Epithelial cell of proximal tubule (primary cell): ENCODE results near the gene TMEM225B. TPM values are rescaled to one million over a fixed set of nuclear protein-coding genes. Genes with fewer than 3 reads are reported as not detected.
"Not testable (repeated sequence)": the region's sequence is repeated elsewhere in the genome, so short reads cannot be mapped to it uniquely, and the experiment has no call there.

ENCODE experiments used
- DNase-seq: peaks from one replicate; pipeline ENCODE4 v3.0.0-alpha.2; 2011; ENCODE audit warnings: low read depth
- H3K4me3 ChIP-seq: 2 replicates; pipeline ENCODE4 v1.5.1; 2011; ENCODE audit warnings: low read depth, mild to moderate bottlenecking, low read length
- CTCF ChIP-seq: conservative IDR thresholded peaks from 2 replicates; pipeline ENCODE4 v1.5.1; 2012; ENCODE audit warnings: low read depth, mild to moderate bottlenecking, low read length
- total RNA-seq: library from RNA; depleted of rRNA; stranded (reverse); fragments of >200 nt; gene quantifications from 2 replicates; pipeline ENCODE4 v1.2.3, GENCODE V29; 2015

TMEM225B gene
- total RNA-seq, 1 donor from 2014 or later: 0.17 TPM

GRCh38 chr7:99579956-99580777 lies 17.9 kb upstream of the TMEM225B start:
- H3K4me3 ChIP-seq: peak overlapping the region; percentile 64
- no peak for DNase-seq
- peak; percentile 33 for TF ChIP-seq CTCF

GRCh38 chr7:99580778-99581332 lies 17.2 kb upstream of the TMEM225B start:
- H3K4me3 ChIP-seq: peak overlapping the region; percentile 64
- not testable (repeated sequence) for DNase-seq

GRCh38 chr7:99588868-99589267 lies 9.2 kb upstream of the TMEM225B start:
- no peak for DNase-seq
- H3K4me3 ChIP-seq: no peak overlapping the region
- no peak for TF ChIP-seq CTCF

- DNase-seq: no peak
- H3K4me3 ChIP-seq: no peak overlapping the region
Observed at GRCh38 chr7:99594948-99595745, 2.9 kb upstream of the TMEM225B start.

GRCh38 chr7:99596408-99596955 lies 1.6 kb upstream of the TMEM225B start:
- no peak overlapping the region for H3K4me3 ChIP-seq
- no peak for DNase-seq
- no peak for TF ChIP-seq CTCF

More at GRCh38 chr7:99594948-99595745, 2.9 kb upstream of the TMEM225B start:
- no peak for TF ChIP-seq CTCF

- H3K4me3 ChIP-seq: no peak overlapping the region
- TF ChIP-seq CTCF: no peak
- DNase-seq: no peak
Observed at GRCh38 chr7:99599836-99600235, 1.8 kb downstream of the TMEM225B start.

- DNase-seq: no peak
- H3K4me3 ChIP-seq: no peak overlapping the region
- no peak for TF ChIP-seq CTCF
Observed at GRCh38 chr7:99601656-99602310, 3.7 kb downstream of the TMEM225B start.
